Measurements from ENCODE around the gene JMJD6.

JMJD6 gene

GRCh38 chr17:76696763-76697701, 29.4 kb downstream of the JMJD6 start:
- no peak for DNase-seq

- DNase-seq, result no peak
Measured at GRCh38 chr17:76695059-76695831, 31.2 kb downstream of the JMJD6 start.

- no peak for DNase-seq
Measured at GRCh38 chr17:76691379-76692191, 34.8 kb downstream of the JMJD6 start.

DNA sequence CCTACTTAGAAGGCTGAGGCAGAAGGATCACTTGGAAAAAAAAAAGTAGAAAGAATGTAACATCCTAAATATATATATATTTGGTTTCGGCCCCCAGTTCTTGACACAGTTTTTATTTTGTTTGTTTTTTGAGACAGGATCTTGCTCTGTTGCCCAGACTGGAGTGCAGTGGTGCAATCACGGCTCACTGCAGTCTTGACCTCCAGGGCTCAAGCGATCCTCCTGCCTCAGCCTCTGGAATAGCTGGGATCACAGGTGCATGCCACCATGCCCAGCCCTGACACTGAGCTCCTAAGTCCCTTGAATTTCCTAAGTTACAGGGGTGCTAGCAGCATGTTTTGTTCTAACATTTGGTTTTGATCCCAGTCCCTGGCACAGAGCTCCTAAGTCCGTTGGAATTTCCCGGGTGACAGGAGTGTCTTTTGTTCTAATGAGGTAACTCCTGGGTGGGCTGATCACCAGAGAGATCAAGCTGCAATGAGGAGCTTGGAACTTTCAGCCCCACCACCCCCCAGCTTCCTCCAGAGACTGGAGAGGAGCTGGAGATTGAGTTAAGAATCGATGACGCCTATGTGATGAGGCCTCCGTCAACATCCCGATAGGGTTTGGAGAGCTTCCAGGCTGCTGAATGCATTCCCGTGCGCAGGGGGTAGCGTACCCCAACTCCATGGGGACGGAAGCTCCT, 35.7 kb downstream of the JMJD6 start:
- no peak for DNase-seq

DNA sequence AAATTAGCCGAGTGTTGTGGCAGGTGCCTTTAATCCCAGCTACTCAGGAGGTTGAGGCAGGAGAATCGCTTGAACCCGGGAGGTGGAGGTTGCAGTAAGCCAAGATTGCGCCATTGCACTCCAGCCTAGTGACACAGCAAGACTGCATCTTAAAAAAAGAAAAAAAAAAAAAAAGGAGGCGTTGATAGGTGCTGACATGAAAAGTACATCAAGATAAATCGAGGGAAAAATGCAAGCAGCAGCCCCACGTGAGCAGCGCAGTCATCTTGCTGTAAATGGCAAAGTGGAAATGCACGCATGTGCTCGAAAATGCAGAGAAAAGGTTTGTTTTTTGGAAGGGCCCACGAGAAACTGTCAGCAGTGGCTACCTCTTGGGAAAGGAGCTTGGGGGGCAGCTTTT, 36.5 kb downstream of the JMJD6 start:
- no peak for DNase-seq

- DNase-seq, result no peak
Measured at GRCh38 chr17:76688165-76688622, 38.2 kb downstream of the JMJD6 start.

GRCh38 chr17:76687298-76688164, 38.9 kb downstream of the JMJD6 start:
- DNase-seq, result no peak

GRCh38 chr17:76686538-76687297, 39.7 kb downstream of the JMJD6 start:
- no peak for DNase-seq

DNA sequence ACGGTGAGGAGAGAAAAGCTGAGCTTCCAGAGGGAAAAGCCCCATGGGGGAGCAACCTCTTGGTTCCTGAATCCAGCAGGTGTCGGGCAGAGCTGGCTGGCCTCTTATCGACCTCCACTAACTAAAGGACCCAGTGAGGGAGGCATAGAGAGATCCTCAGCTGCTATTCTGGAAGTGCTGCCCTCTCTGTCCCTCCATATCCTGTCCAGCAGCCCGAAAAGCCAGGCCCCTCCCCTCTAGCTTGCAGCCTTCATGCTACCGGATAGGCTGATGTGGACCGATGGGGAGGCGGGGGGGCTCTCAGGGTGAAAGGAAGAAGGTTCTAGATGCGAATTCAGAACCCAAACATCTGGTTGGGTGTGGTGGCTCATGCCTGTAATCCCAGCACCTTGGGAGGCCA, 40.6 kb downstream of the JMJD6 start:
- DNase-seq, result no peak

- no peak for DNase-seq
Measured at GRCh38 chr17:76685366-76685765, 41.0 kb downstream of the JMJD6 start.

- DNase-seq, result no peak
Measured at GRCh38 chr17:76684756-76685155, 41.6 kb downstream of the JMJD6 start.

DNA sequence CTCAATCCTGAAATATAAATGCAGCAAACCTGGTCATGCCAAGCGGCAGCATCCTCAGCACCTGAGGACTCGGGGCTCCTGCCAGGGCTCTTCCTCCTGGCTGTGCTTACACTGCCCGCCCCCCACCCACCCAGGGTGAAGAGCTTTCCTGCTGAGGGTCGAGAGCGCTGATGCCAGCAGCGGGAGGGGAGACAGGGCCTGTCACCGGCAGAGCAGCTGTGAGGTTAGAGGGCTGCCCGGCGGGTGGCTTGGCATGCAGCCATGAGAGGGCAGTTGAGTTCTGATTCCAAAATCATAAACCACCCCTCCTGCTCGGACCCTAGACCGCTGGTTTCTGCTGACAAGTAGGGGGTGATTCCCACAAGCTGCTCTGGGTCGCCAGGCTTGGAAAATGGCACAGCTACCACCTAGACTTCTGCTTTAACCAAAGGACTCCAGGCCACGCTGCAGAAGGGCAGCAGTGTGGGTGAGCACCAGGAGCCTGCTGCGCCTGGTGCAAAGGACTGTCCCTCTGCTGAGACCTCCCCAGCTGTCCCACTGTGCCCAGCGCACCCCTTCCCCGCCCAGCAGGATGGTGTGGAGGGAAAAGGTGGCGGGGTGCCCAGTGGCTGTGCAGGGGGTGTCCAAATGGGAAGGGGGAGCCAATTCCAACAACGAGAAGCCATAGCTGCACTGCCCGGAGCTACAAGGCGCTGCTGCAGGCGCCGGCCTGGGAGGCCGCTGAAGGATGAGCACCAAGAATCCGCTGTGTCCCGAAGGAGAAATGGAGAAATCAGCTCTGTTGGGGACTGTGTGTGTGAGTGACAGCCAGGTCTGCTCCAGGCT, 42.3 kb downstream of the JMJD6 start:
- DNase-seq, result no peak

GRCh38 chr17:76683011-76683755, 43.2 kb downstream of the JMJD6 start:
- DNase-seq, result no peak

- DNase-seq, result no peak
Measured at GRCh38 chr17:76682296-76682695, 44.1 kb downstream of the JMJD6 start.

GRCh38 chr17:76681222-76682137, 44.9 kb downstream of the JMJD6 start:
- peak; percentile 52 for DNase-seq

DNA sequence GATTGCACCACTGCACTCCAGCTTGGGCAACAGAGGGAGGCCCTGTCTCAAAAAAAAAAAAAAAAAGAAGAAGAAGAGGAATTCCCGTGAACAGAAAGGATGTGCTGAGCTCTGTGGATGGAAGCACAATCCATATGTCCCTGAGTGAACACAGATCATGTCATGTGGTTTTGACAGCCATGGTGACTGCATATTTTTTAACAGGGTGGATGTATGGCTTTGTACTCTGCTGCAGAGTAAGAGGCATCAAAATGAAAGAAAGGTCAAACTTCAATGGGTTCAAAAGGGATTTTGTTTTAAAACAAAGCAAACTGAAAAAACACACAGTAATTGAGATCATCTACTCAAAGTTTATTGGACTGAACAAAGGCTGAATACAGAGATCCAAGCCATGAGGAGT, 47.2 kb downstream of the JMJD6 start:
- no peak for DNase-seq

- DNase-seq, result peak; percentile 17
Measured at GRCh38 chr17:76678330-76678729, 48.1 kb downstream of the JMJD6 start.

DNA sequence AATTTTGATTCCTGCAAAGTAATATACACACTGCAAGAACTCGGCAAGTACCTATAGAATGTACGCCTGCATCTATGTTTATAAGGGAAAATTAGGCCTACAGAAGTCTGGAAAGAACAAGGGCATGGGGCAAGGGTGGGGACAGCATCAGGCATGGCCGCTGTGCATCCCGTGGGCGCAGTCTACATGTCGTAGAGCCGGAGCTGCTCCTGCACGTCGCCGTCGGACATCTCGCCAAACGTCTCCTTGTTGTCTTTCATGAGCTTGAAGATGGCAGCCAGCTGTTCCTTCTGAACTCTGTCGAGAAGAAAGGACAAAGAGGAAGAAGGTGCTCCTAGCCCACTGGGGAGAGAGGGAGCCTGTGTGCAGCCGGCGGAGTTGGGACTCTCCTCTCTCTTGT, 49.0 kb downstream of the JMJD6 start:
- DNase-seq, result no peak

Data from stimulated activated naive CD4-positive, alpha-beta T cell treated with Interleukin-2 at 50 U/mL for 16 hours (primary cell).